Body of pancreas (tissue), 4 donors: Measurements from ENCODE around the gene CNKSR2. TPM values are rescaled to one million over a fixed set of nuclear protein-coding genes. Genes with fewer than 3 reads are reported as not detected.

Experiments used
- ATAC-seq: fragments of 150-250 bp; one replicate; pipeline ENCODE4 v1.9.1; 2016
- DNase-seq, 4 donors: peaks; one replicate each; pipeline ENCODE4 v3.0.0-alpha.2; 2019
- H3K27ac ChIP-seq, 4 donors: fragments of 200-600 bp; sonication (generic); 1 replicate in 3 of 4; 2 replicates in 1 of 4; pipeline versions ENCODE4 v1.5.1 to v1.6.1; 2016 to 2019; ENCODE audit warnings: mild to moderate bottlenecking in 1 of 4, mixed read lengths in 1 of 4, moderate library complexity in 1 of 4
- H3K27me3 ChIP-seq, 2 donors: fragments of 200-600 bp; sonication (generic); one replicate each; pipeline ENCODE4 v1.6.0; 2016; ENCODE audit warnings: mild to moderate bottlenecking in 1 of 2
- H3K36me3 ChIP-seq, 2 donors: fragments of 200-600 bp; sonication (generic); replicated peaks in 1 of 2; 2 replicates each; pipeline ENCODE4 v1.5.1; 2016; ENCODE audit warnings: low read depth in 2 of 2; ENCODE audit not compliant: insufficient read depth in 1 of 2
- H3K4me1 ChIP-seq: fragments of 200-600 bp; sonication (generic); one replicate; pipeline ENCODE4 v1.6.0; 2016
- H3K4me3 ChIP-seq, 2 donors: fragments of 200-600 bp; sonication (generic); 1 replicate in 1 of 2; 2 replicates in 1 of 2; pipeline ENCODE4 v1.5.1; 2016 to 2019
- H3K9me3 ChIP-seq, 3 donors: fragments of 200-600 bp; sonication (generic); 1 replicate in 2 of 3; 2 replicates in 1 of 3; pipeline ENCODE4 v1.5.1; 2016
- POLR2A ChIP-seq, 3 donors: fragments of 450-650 bp; IDR thresholded peaks; one replicate each; pipeline ENCODE4 v1.6.1; 2016; ENCODE audit warnings: antibody characterized with exemption in 3 of 3, mild to moderate bottlenecking in 2 of 3
- WGBS, 2 donors: methylation state at CpG; one replicate each; pipeline ENCODE4 v1.1.5; 2017; 5-methylcytosine and 5-hydroxymethylcytosine counted together
- intact Hi-C: fragments of 100-400 bp; cut with DNase I; formaldehyde crosslinking; loops from one replicate; pipeline ENCODE4 v1.15.1; 2023
- total RNA-seq, 2 donors: library from RNA; depleted of rRNA; stranded (reverse); fragments of >200 nt; gene quantifications; one replicate each; pipeline ENCODE4 v1.1.0, GENCODE V29; 2016
- TF ChIP-seq, protein P1 (sequence below), 7 experiments: fragments of 450-650 bp in 4 of 7; fragments of 200-600 bp in 3 of 7; sonication (generic) in 3 of 7; IDR thresholded peaks; one replicate each; pipeline ENCODE4 v1.5.1; 2016 to 2019; ENCODE audit warnings: antibody characterized with exemption in 7 of 7

The CNKSR2 gene
- total RNA-seq, 2 donors from 2014 or later, result 9.9 to 60.0 TPM

DNA sequence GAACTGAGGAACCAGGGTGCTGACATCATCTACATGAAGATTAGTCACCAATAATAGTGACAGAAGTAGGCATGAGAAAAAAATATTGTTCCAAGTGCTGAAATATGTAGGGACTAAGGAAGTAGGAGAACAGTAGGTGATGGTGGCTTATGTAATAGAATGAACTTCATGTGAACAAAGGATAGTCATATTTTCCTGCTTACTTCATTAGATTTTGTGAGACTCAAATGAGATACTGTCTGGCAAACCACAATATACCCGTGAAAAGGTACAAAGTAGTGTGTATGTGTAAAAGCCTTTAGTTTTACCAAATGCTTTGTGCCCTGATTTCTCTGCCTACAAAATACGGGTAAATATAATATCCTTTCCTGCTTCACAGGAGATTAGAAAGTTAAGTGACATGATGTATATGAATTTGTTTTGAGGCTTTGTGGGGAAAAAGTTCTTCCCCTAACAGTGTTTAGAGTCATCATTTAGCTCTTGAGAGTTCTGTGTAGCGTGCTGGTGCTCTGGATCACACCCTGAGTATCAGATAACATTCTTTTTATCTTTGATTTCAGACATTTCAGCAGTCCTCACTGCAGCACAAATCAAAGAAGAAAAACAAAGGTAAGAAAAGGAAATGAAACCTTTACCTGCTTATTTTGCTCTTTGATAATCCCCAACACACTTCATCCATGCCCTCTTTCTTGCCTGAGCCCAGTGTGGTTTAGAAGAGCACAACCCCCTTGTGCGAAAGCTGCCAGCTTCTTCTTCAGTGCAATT is 216.0 kb downstream of the CNKSR2 start:
- TF ChIP-seq POLR2A (IDR thresholded peaks at IDR 0.05), result no peak
- TF ChIP-seq, protein P1, sequence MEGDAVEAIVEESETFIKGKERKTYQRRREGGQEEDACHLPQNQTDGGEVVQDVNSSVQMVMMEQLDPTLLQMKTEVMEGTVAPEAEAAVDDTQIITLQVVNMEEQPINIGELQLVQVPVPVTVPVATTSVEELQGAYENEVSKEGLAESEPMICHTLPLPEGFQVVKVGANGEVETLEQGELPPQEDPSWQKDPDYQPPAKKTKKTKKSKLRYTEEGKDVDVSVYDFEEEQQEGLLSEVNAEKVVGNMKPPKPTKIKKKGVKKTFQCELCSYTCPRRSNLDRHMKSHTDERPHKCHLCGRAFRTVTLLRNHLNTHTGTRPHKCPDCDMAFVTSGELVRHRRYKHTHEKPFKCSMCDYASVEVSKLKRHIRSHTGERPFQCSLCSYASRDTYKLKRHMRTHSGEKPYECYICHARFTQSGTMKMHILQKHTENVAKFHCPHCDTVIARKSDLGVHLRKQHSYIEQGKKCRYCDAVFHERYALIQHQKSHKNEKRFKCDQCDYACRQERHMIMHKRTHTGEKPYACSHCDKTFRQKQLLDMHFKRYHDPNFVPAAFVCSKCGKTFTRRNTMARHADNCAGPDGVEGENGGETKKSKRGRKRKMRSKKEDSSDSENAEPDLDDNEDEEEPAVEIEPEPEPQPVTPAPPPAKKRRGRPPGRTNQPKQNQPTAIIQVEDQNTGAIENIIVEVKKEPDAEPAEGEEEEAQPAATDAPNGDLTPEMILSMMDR (IDR thresholded peaks at IDR 0.05), result no peak
- WGBS, 2 donors, result 85 to 98% methylated on average over 4 of the region's 4 CpGs
- H3K4me3 ChIP-seq, result no peak overlapping the region
- no peaks in the 10 kb centered on the region for H3K4me1 ChIP-seq
- H3K9me3 ChIP-seq, result peaks cover 0 to 5% (median 0%) of the 10 kb centered on the region in 3 donors
- H3K36me3 ChIP-seq, result no peaks in the 10 kb centered on the region
- no peaks in the 10 kb centered on the region for H3K27me3 ChIP-seq
- no peak for DNase-seq
- H3K27ac ChIP-seq, result no peak overlapping the region
- intact Hi-C loops, result no loop called here
- ATAC-seq, result no peak

- Histone ChIP-seq H3K27me3 (no peaks in the 10 kb centered on the region), H3K27ac (no peak overlapping the region), H3K36me3 (no peaks in the 10 kb centered on the region), H3K4me3 (no peak overlapping the region), H3K4me1 (no peaks in the 10 kb centered on the region), H3K9me3 (no peaks in the 10 kb centered on the region)
- no peak for DNase-seq
- ATAC-seq, result no peak
- intact Hi-C loops, result no loop called here
- TF ChIP-seq, protein P1 (IDR thresholded peaks at IDR 0.05), result no peak
- TF ChIP-seq POLR2A (IDR thresholded peaks at IDR 0.05), result no peak
Measured at GRCh38 chrX:21606002-21606401, 231.8 kb downstream of the CNKSR2 start.

- no peak overlapping the region for H3K4me3 ChIP-seq
- no peak for DNase-seq
- no peaks in the 10 kb centered on the region for H3K9me3 ChIP-seq
- TF ChIP-seq, protein P1 (IDR thresholded peaks at IDR 0.05), result no peak
- TF ChIP-seq POLR2A (IDR thresholded peaks at IDR 0.05), result no peak
- 95 to 100% methylated on average over 1 of the region's 1 CpG for WGBS, 2 donors
- no peaks in the 10 kb centered on the region for H3K27me3 ChIP-seq
- H3K36me3 ChIP-seq, result no peaks in the 10 kb centered on the region
- no peak overlapping the region for H3K27ac ChIP-seq
- intact Hi-C loops, result no loop called here
- H3K4me1 ChIP-seq, result no peaks in the 10 kb centered on the region
- no peak for ATAC-seq
Measured at GRCh38 chrX:21610168-21610567, 235.9 kb downstream of the CNKSR2 start.

- WGBS, 2 donors, result 67 to 77% methylated on average over 5 of the region's 5 CpGs
- no peaks in the 10 kb centered on the region for H3K36me3 ChIP-seq
- H3K4me3 ChIP-seq, result no peak overlapping the region
- TF ChIP-seq, protein P1 (IDR thresholded peaks at IDR 0.05), result no peak
- no peak for TF ChIP-seq POLR2A (IDR thresholded peaks at IDR 0.05)
- H3K4me1 ChIP-seq, result no peaks in the 10 kb centered on the region
- H3K27me3 ChIP-seq, result no peaks in the 10 kb centered on the region
- no peak for DNase-seq
- no peak overlapping the region for H3K27ac ChIP-seq
- no peaks in the 10 kb centered on the region for H3K9me3 ChIP-seq
- intact Hi-C loops, result no loop called here
- no peak for ATAC-seq
Measured at GRCh38 chrX:21612154-21612553, 237.9 kb downstream of the CNKSR2 start.

DNA sequence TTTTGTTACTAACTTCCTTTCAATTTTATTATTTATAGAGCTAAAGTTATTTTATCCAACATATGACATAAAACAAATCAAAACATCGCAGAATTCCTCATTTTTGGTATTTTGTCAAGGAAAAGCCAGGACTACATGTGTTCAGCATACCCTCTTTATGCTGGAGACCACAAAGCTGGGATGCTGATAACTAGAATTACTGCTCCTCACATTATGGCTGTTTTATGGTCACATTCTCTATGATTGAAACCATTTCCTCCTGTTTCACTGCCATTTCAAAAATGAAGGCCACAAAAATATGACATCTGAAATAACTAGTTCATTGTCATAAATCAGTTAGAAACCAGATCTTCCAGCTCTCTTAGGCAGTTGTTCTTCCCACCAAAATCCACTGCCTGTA is 242.2 kb downstream of the CNKSR2 start:
- H3K9me3 ChIP-seq, result no peaks in the 10 kb centered on the region
- WGBS, 2 donors, result 81 to 93% methylated on average over 1 of the region's 1 CpG
- intact Hi-C loops, result no loop called here
- DNase-seq (no peak), ATAC-seq (no peak)
- no peak overlapping the region for H3K27ac ChIP-seq
- H3K36me3 ChIP-seq, result no peaks in the 10 kb centered on the region
- no peaks in the 10 kb centered on the region for H3K27me3 ChIP-seq
- H3K4me1 ChIP-seq, result no peaks in the 10 kb centered on the region
- no peak for TF ChIP-seq POLR2A (IDR thresholded peaks at IDR 0.05)
- TF ChIP-seq, protein P1 (IDR thresholded peaks at IDR 0.05), result no peak
- H3K4me3 ChIP-seq, result no peak overlapping the region
